OCI-LY1 (cell line): ENCODE data around the gene METTL8.

Experiments used
- EZH2 ChIP-seq: fragments of 200-600 bp; sonication (generic), shearing (Covaris generic); IDR thresholded peaks from 2 replicates; pipeline ENCODE4 v1.8.0; 2017; ENCODE audit warnings: borderline replicate concordance, mixed run types, mild to moderate bottlenecking, antibody characterized with exemption, low read length, moderate library complexity, mixed read lengths
- TF ChIP-seq, protein P1 (sequence below): fragments of 200-600 bp; sonication (generic), shearing (Covaris generic); IDR thresholded peaks from 2 replicates; pipeline ENCODE4 v1.5.1; 2017; ENCODE audit warnings: mild to moderate bottlenecking, antibody characterized with exemption, low read length, moderate library complexity, mixed read lengths

DNA sequence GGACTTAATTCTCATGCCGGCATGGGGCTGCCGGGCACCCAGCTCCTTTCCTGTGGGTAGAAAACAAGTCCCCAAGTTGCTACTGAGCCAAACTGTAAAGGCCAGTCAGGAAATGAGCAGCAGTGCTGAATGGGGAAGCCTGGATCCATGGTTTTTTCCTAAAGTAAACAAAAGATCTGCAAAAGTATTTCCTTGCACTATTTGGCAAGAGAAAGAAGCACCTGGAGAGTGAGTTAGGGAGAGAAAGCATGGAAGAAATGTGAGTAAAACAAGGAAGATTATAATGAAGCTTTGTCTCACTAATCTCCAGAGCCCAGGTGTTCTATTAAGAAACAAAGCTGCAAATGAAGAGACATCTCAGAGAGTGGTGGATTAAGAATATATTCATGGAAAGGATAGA lies 117.6 kb downstream of the METTL8 start:
- TF ChIP-seq, protein P1, sequence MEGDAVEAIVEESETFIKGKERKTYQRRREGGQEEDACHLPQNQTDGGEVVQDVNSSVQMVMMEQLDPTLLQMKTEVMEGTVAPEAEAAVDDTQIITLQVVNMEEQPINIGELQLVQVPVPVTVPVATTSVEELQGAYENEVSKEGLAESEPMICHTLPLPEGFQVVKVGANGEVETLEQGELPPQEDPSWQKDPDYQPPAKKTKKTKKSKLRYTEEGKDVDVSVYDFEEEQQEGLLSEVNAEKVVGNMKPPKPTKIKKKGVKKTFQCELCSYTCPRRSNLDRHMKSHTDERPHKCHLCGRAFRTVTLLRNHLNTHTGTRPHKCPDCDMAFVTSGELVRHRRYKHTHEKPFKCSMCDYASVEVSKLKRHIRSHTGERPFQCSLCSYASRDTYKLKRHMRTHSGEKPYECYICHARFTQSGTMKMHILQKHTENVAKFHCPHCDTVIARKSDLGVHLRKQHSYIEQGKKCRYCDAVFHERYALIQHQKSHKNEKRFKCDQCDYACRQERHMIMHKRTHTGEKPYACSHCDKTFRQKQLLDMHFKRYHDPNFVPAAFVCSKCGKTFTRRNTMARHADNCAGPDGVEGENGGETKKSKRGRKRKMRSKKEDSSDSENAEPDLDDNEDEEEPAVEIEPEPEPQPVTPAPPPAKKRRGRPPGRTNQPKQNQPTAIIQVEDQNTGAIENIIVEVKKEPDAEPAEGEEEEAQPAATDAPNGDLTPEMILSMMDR, result no peak
- TF ChIP-seq EZH2, result no peak
